ENCODE data around the gene ZMAT5.

ZMAT5 gene

DNA sequence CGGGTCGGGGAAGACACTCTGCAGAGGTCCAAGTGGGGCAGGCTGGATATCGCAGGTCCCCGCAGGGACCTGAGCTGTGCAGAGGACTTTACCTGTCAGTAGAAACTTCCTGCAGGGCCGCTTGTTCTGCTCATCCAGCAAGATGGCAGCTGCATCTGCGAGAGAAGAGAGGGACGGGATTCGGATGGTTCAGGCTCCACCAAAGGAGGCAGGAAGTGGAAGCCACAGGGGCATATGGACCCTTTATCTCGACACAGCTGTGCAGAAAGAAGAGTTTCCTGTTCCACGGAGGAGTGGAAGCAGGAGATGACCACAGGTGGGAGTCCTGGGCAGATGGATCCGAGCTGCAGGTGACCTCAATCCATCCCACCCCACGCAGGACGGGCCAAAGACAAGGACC is 24.5 kb downstream of the ZMAT5 start:
- Histone ChIP-seq H3F3A (ENCODE audit: insufficient read depth, low read length) (no peaks in the 10 kb centered on the region), H3K4me1 (ENCODE audit: insufficient read depth, low read length, severe bottlenecking) (no peaks in the 10 kb centered on the region), H3K9me3 (ENCODE audit: low read length) (no peaks in the 10 kb centered on the region), H3K27ac (ENCODE audit: low read depth, low read length, poor library complexity, severe bottlenecking) (no peak overlapping the region), H3K27me3 (ENCODE audit: insufficient read depth, low read length) (no peaks in the 10 kb centered on the region), H3K9me2 (ENCODE audit: low read depth, low read length) (no peaks in the 10 kb centered on the region), H3K9ac (ENCODE audit: low read length) (no peak overlapping the region), H4K20me1 (ENCODE audit: insufficient read depth, low read length) (no peaks in the 10 kb centered on the region), H3K79me2 (ENCODE audit: insufficient read depth, low read length) (no peaks in the 10 kb centered on the region), H3K4me2 (ENCODE audit: low read length) (no peak overlapping the region), H3K4me3 (ENCODE audit: low read depth, low read length, poor library complexity, severe bottlenecking) (no peak overlapping the region), H3K36me3 (ENCODE audit: insufficient read depth, low read length) (0 out of 2 replicates have a peak, but pooled peaks cover 6% of the 10 kb centered on the region), H2AFZ (ENCODE audit: low read length) (no peak overlapping the region)
- TF ChIP-seq, protein P1, sequence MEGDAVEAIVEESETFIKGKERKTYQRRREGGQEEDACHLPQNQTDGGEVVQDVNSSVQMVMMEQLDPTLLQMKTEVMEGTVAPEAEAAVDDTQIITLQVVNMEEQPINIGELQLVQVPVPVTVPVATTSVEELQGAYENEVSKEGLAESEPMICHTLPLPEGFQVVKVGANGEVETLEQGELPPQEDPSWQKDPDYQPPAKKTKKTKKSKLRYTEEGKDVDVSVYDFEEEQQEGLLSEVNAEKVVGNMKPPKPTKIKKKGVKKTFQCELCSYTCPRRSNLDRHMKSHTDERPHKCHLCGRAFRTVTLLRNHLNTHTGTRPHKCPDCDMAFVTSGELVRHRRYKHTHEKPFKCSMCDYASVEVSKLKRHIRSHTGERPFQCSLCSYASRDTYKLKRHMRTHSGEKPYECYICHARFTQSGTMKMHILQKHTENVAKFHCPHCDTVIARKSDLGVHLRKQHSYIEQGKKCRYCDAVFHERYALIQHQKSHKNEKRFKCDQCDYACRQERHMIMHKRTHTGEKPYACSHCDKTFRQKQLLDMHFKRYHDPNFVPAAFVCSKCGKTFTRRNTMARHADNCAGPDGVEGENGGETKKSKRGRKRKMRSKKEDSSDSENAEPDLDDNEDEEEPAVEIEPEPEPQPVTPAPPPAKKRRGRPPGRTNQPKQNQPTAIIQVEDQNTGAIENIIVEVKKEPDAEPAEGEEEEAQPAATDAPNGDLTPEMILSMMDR (IDR thresholded peaks at IDR 0.05; ENCODE audit: low read length), result no peak
- no peak for TF ChIP-seq EZH2 (IDR thresholded peaks at IDR 0.05; ENCODE audit: borderline replicate concordance, low read length)

DNA sequence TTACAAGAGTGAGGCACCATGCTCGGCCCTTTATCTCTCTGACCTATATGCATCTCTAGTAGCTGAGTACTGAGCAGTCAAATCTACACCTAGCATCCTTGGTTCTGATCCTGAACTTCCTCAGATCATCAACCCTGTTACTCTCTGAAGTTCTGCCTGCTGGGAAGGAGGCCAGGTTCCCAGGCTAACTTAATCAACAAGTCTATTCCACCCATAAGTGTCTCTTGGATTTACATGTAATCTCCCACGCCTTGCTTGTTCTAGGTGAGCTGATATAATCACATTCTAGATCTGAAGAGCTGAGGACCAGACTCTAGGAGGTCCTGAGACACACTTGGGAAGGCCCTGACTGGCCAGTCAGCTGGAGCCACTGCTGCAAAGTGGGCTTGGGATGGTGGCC is 24.9 kb downstream of the ZMAT5 start:
- Histone ChIP-seq H3K79me2 (ENCODE audit: insufficient read depth, low read length) (no peaks in the 10 kb centered on the region), H3K4me3 (ENCODE audit: low read depth, low read length, poor library complexity, severe bottlenecking) (no peak overlapping the region), H4K20me1 (ENCODE audit: insufficient read depth, low read length) (no peaks in the 10 kb centered on the region), H3K4me1 (ENCODE audit: insufficient read depth, low read length, severe bottlenecking) (no peaks in the 10 kb centered on the region), H3K27me3 (ENCODE audit: insufficient read depth, low read length) (no peaks in the 10 kb centered on the region), H3K27ac (ENCODE audit: low read depth, low read length, poor library complexity, severe bottlenecking) (no peak overlapping the region), H3K9me2 (ENCODE audit: low read depth, low read length) (no peaks in the 10 kb centered on the region), H3K9me3 (ENCODE audit: low read length) (no peaks in the 10 kb centered on the region), H3K36me3 (ENCODE audit: insufficient read depth, low read length) (0 out of 2 replicates have a peak, but pooled peaks cover 6% of the 10 kb centered on the region), H2AFZ (ENCODE audit: low read length) (no peak overlapping the region), H3F3A (ENCODE audit: insufficient read depth, low read length) (no peaks in the 10 kb centered on the region), H3K4me2 (ENCODE audit: low read length) (no peak overlapping the region), H3K9ac (ENCODE audit: low read length) (no peak overlapping the region)
- no peak for TF ChIP-seq EZH2 (IDR thresholded peaks at IDR 0.05; ENCODE audit: borderline replicate concordance, low read length)
- TF ChIP-seq, protein P1 (IDR thresholded peaks at IDR 0.05; ENCODE audit: low read length), result no peak

DNA sequence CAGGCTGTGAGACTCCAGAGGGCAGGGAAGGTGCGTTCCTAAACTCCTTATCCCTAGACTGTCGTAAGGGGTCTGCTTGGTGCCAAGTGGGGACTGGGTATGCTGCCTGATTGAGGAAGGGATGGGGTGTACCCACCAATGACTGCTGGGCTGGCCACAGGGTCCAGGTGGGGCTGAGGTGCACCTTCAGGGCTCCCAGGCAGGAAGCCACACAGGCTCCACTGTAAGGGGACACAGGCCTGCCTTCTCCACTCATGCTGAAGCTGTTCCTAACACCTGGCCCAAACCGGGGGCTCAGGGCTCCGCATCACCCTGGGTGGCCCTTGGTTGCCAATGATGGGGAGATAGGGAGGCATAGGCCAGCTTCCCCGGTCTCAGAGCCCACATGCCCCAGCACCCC is 26.6 kb downstream of the ZMAT5 start:
- no peaks in the 10 kb centered on the region for H3K27me3 ChIP-seq (ENCODE audit: insufficient read depth, low read length)
- no peaks in the 10 kb centered on the region for H3K79me2 ChIP-seq (ENCODE audit: insufficient read depth, low read length)
- no peaks in the 10 kb centered on the region for H4K20me1 ChIP-seq (ENCODE audit: insufficient read depth, low read length)
- 0 out of 2 replicates have a peak, but pooled peaks cover 6% of the 10 kb centered on the region for H3K36me3 ChIP-seq (ENCODE audit: insufficient read depth, low read length)
- H3K4me3 ChIP-seq (ENCODE audit: low read depth, low read length, poor library complexity, severe bottlenecking), result no peak overlapping the region
- H3K27ac ChIP-seq (ENCODE audit: low read depth, low read length, poor library complexity, severe bottlenecking), result no peak overlapping the region
- no peak overlapping the region for H3K9ac ChIP-seq (ENCODE audit: low read length)
- no peaks in the 10 kb centered on the region for H3K9me2 ChIP-seq (ENCODE audit: low read depth, low read length)
- H3K4me1 ChIP-seq (ENCODE audit: insufficient read depth, low read length, severe bottlenecking), result no peaks in the 10 kb centered on the region
- H3K4me2 ChIP-seq (ENCODE audit: low read length), result no peak overlapping the region
- H3K9me3 ChIP-seq (ENCODE audit: low read length), result no peaks in the 10 kb centered on the region
- no peaks in the 10 kb centered on the region for H3F3A ChIP-seq (ENCODE audit: insufficient read depth, low read length)
- no peak for TF ChIP-seq EZH2 (IDR thresholded peaks at IDR 0.05; ENCODE audit: borderline replicate concordance, low read length)
- TF ChIP-seq, protein P1 (IDR thresholded peaks at IDR 0.05; ENCODE audit: low read length), result no peak
- H2AFZ ChIP-seq (ENCODE audit: low read length), result no peak overlapping the region

Measured in OCI-LY1 (cell line).